ENCODE results near the gene KCNH1.

KCNH1 gene

DNA sequence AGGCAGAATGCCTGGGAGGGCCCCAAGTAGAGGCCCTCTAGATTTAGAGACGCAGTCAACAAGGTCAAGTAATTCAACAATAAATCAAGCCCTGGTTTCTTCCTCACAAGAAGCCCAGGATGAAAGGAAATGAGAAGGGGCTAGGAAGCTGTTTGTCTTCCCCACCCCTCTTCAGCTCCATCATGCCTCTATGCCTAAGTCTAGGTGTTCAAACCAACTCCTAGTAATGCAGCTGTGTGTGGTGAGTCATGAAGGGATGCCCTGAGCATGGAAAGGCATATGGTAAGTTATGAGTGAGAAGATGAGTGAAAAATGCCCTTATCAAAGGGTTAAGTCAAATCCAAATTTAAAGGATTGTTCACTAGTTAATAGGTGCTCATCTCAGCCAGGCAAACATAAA lies 339.5 kb downstream of the KCNH1 start:
- H3K4me3 ChIP-seq = no peak overlapping the region
- TF ChIP-seq Cebpa-rat (IDR thresholded peaks at IDR 0.05) = no peak

DNA sequence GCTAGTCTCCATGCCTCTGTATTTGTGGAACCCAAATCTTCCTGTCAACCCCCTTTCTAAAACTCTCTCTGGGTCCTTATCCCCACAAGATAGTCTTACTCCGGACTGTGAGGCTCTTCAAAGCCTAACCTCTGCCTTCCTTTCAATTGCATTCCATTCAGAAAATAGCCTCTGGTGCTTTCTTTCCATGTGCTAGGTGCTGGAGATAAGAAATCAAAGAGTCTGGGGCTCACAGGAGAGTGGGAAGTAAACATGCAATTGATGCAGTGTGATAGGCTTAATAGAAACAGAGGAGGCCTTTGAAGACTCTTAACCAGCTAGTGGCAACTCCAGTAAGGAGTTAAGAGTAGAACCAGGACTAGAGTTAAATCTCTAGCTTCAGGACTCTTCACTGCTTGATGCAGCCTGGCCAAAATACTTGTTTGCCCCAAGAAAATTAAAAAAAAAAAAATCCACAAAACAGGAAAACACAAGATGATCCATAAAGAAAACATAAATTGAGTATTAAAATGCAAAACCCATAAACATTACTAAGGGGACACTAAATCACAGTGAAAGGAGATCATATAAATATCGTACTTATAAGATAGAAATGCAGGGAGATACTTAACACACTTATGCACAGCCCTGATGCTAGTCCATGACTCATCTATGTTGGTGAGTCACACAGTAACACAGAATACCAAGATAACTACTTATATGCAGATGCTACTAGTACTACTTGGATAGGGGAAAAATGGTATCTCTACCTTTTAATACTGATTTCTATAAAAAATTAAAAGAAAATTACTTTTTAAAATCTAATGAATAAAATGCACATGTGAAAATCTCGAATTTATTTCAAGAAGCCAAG lies 341.5 kb downstream of the KCNH1 start:
- TF ChIP-seq Cebpa-rat (IDR thresholded peaks at IDR 0.05) = no peak

More for the DNA sequence above, 339.5 kb downstream of the KCNH1 start:
- Histone ChIP-seq H3K4me2 (no peak overlapping the region), H3K27me3 (no peaks in the 10 kb centered on the region), H3K4me1 (no peaks in the 10 kb centered on the region), H3K9me3 (replicated peaks in 1 of 11) (no peaks in the 10 kb centered on the region), H3K27ac (no peak overlapping the region), H4K20me1 (no peaks in the 10 kb centered on the region), H3K36me3 (no peaks in the 10 kb centered on the region), H3K9ac (no peak overlapping the region)

DNA sequence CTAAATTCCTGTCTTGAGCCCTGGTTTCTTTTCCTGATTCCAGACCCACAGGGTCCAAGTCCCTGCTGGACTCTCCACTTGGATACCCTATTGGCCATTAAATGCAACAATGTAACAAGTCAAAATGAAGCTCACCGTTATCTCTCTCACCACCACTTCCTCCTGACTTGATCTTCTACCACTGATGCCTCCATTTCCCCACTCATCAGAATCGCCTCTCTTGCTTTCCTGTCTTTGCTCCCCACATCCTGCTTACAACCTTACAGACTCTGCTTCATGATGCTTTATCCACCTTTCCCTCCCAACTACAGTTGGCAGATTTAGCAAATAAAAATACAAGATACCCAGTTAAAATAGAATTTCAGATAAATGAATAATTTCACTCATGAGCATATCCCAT lies 343.8 kb downstream of the KCNH1 start:
- no peaks in the 10 kb centered on the region for H3K27me3 ChIP-seq
- H3K4me3 ChIP-seq = no peak overlapping the region
- TF ChIP-seq Cebpa-rat (IDR thresholded peaks at IDR 0.05) = no peak
- H4K20me1 ChIP-seq = no peaks in the 10 kb centered on the region
- H3K36me3 ChIP-seq = no peaks in the 10 kb centered on the region
- H3K9me3 ChIP-seq (replicated peaks in 1 of 11) = no peaks in the 10 kb centered on the region
- H3K27ac ChIP-seq = no peak overlapping the region
- H3K4me1 ChIP-seq = no peaks in the 10 kb centered on the region
- H3K4me2 ChIP-seq = no peak overlapping the region
- no peak overlapping the region for H3K9ac ChIP-seq

More for the DNA sequence above, 341.5 kb downstream of the KCNH1 start:
- Histone ChIP-seq H3K9me3 (replicated peaks in 1 of 11) (no peaks in the 10 kb centered on the region), H3K27me3 (no peaks in the 10 kb centered on the region), H3K4me2 (no peak overlapping the region), H4K20me1 (no peaks in the 10 kb centered on the region), H3K36me3 (no peaks in the 10 kb centered on the region), H3K27ac (no peak overlapping the region), H3K4me3 (no peak overlapping the region), H3K9ac (no peak overlapping the region), H3K4me1 (no peaks in the 10 kb centered on the region)

DNA sequence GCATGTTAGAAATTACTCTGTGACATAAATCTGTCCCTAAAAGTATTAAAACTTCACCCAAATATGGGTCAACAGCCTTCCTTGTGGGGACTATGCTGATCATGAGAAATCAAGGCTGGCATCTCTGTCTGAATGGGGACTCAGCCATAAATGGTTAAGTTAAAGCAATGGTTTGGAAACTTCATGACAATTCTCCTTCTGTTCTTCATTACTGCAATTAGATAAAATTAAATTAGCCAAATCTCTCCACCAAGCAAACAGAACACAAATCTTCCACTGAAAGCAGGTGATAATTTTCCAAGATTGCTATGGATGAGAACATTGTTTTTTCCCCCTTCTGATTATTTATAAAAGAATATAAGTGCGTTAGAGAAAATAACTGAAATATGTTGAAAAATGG lies 346.1 kb downstream of the KCNH1 start:
- Histone ChIP-seq H3K27ac (no peak overlapping the region), H3K27me3 (no peaks in the 10 kb centered on the region), H3K4me3 (no peak overlapping the region), H3K9me3 (replicated peaks in 1 of 11) (no peaks in the 10 kb centered on the region), H3K4me2 (no peak overlapping the region), H3K4me1 (no peaks in the 10 kb centered on the region), H4K20me1 (no peaks in the 10 kb centered on the region), H3K36me3 (no peaks in the 10 kb centered on the region), H3K9ac (no peak overlapping the region)
- TF ChIP-seq Cebpa-rat (IDR thresholded peaks at IDR 0.05) = no peak

DNA sequence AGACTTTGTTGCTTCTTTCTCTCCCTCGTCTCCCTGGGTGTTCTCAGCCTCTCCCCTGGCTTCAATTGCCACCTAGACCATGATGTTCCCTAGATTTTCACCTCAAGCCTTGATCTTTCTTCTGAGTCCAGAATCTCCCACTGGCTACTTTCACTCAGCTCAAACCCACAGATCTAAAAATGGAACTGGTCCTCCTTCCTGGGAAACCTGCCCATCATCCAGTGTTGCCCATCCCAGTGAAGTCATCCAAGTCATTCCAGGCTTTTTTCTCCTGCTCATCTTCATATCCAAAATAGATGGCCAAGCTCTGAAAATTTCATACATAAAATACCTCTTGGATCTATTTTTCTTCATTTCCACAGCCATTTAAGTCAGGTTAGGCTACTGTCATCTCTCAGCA lies 347.4 kb downstream of the KCNH1 start:
- no peak for TF ChIP-seq Cebpa-rat (IDR thresholded peaks at IDR 0.05)
- Histone ChIP-seq H3K36me3 (no peaks in the 10 kb centered on the region), H3K4me1 (no peaks in the 10 kb centered on the region), H3K27ac (no peak overlapping the region), H3K4me2 (no peak overlapping the region), H3K9ac (no peak overlapping the region), H3K9me3 (replicated peaks in 1 of 11) (no peaks in the 10 kb centered on the region), H4K20me1 (no peaks in the 10 kb centered on the region), H3K27me3 (no peaks in the 10 kb centered on the region), H3K4me3 (no peak overlapping the region)

DNA sequence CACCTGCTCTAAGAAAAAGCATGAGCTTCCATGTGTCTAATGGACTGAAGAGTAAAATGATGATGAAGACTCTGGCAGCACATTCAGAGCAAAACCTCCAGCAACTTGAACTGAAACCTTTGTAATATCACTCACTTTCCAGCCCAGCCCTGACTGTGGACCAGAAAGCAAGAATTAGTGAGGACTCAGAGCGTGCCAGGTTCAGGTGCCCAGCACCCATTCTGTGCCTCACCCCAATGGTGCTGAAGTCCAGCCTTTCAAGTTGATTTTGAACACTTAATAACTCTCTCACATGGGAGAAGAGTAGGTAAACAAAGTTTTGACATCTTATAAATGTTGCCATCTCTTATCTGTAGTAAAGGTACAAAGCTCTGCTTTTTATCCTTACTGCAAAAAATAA lies 350.0 kb downstream of the KCNH1 start:
- no peak overlapping the region for H3K4me2 ChIP-seq
- H3K27me3 ChIP-seq = no peaks in the 10 kb centered on the region
- no peaks in the 10 kb centered on the region for H3K9me3 ChIP-seq (replicated peaks in 1 of 11)
- H4K20me1 ChIP-seq = no peaks in the 10 kb centered on the region
- no peaks in the 10 kb centered on the region for H3K4me1 ChIP-seq
- no peak overlapping the region for H3K4me3 ChIP-seq
- TF ChIP-seq Cebpa-rat (IDR thresholded peaks at IDR 0.05) = no peak
- no peak overlapping the region for H3K9ac ChIP-seq
- no peak overlapping the region for H3K27ac ChIP-seq
- no peaks in the 10 kb centered on the region for H3K36me3 ChIP-seq

DNA sequence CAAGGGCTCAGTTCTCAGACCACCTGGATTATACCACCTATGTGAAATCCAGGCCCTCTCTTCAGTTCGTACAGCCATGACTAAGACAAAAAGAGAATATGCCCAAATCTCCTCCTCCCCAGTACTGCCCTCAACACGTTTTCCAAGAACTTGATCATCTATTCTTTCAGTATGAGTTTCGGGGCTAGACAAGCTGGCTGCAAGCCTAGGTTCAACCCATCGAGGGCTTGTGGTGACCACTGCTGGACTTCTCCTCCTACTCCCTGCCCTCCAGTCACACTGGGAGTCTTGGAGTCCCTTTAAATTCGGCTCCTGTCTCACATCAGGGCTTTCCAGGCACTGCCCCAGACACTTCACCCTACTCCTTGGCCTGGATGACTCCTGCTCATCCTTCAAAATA lies 352.3 kb downstream of the KCNH1 start:
- Histone ChIP-seq H3K27me3 (no peaks in the 10 kb centered on the region), H3K9ac (no peak overlapping the region), H3K4me3 (no peak overlapping the region), H3K27ac (no peak overlapping the region), H3K36me3 (no peaks in the 10 kb centered on the region), H4K20me1 (no peaks in the 10 kb centered on the region), H3K9me3 (replicated peaks in 1 of 11) (no peaks in the 10 kb centered on the region), H3K4me2 (no peak overlapping the region), H3K4me1 (no peaks in the 10 kb centered on the region)
- TF ChIP-seq Cebpa-rat (IDR thresholded peaks at IDR 0.05) = no peak

DNA sequence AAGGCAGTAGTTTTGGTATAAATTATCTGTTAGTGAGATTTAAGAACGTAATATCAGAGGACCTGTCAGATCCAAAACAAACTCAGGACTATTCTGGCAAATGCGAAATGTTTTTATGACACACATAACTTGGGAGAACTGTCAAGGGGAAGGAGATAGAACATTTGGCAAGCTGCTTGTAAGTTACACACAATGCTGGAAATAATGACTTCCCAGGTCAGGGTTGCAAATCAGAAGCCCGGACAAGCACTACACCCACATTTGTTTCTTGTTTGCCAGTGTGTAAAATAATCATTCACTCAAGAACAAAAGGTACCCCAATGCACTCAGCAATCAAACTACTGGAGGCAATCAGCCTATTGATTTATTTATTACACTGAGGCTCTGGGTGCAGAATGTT lies 354.7 kb downstream of the KCNH1 start:
- H3K9ac ChIP-seq = no peak overlapping the region
- no peak overlapping the region for H3K4me3 ChIP-seq
- no peaks in the 10 kb centered on the region; a peak in 1 of 22 replicates for H4K20me1 ChIP-seq
- H3K4me1 ChIP-seq = no peaks in the 10 kb centered on the region
- H3K27ac ChIP-seq = no peak overlapping the region
- no peaks in the 10 kb centered on the region for H3K36me3 ChIP-seq
- no peak overlapping the region for H3K4me2 ChIP-seq
- H3K9me3 ChIP-seq (replicated peaks in 1 of 11) = no peaks in the 10 kb centered on the region
- H3K27me3 ChIP-seq = no peaks in the 10 kb centered on the region
- no peak for TF ChIP-seq Cebpa-rat (IDR thresholded peaks at IDR 0.05)

DNA sequence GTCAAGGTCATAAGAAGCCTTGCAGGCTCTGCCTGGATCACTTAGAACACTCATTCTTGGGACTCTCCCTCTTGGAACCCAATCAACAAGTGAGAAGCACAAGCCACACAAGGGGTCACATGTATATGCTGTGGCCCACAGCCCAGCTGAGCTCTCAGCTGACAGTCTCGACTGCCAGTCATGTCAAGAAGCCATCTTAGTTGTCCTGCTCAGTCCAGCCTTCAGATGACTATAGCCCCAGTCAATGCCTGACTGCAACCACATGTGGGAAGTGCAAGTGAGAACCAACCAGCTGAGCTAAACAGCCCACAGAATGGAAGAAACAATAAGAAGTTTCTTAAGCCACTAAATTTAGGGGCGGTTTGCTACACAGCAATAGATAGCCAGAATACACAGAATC lies 356.0 kb downstream of the KCNH1 start:
- no peaks in the 10 kb centered on the region for H3K36me3 ChIP-seq
- H3K27me3 ChIP-seq = no peaks in the 10 kb centered on the region
- no peak overlapping the region for H3K9ac ChIP-seq
- TF ChIP-seq Cebpa-rat (IDR thresholded peaks at IDR 0.05) = no peak
- no peaks in the 10 kb centered on the region for H3K4me1 ChIP-seq
- H3K9me3 ChIP-seq (replicated peaks in 1 of 11) = no peaks in the 10 kb centered on the region
- no peak overlapping the region for H3K27ac ChIP-seq
- no peak overlapping the region for H3K4me2 ChIP-seq
- H4K20me1 ChIP-seq = no peaks in the 10 kb centered on the region; a peak in 1 of 22 replicates
- H3K4me3 ChIP-seq = no peak overlapping the region

DNA sequence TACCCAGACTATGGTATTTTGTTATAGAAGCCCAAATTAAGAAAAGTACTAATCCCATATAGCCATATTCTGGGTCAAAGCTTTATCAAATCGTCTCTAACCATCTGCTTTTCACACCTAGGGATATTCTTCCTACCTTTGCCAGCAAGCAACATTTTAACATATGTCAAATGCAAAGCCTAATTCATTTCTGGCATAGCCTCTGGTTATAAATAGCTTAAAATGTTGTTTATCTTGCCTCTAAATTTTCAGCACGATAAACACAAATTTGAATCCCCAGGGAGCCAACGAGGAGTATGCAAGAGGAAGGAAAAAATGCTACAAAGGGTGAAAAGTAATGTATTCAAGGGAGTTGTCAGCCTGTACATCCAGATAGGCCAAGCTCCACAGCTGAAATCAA lies 357.2 kb downstream of the KCNH1 start:
- Histone ChIP-seq H3K9ac (no peak overlapping the region), H3K9me3 (replicated peaks in 1 of 11) (no peaks in the 10 kb centered on the region), H3K4me1 (peaks cover 0 to 2% (median 0%) of the 10 kb centered on the region in 10 experiments; a peak in 3 of 20 replicates), H3K27me3 (no peaks in the 10 kb centered on the region), H3K36me3 (no peaks in the 10 kb centered on the region), H3K4me2 (no peak overlapping the region), H3K4me3 (no peak overlapping the region), H3K27ac (no peak overlapping the region), H4K20me1 (no peaks in the 10 kb centered on the region; a peak in 1 of 22 replicates)
- no peak for TF ChIP-seq Cebpa-rat (IDR thresholded peaks at IDR 0.05)
